Esophagus (tissue), 2 donors: Measurements from ENCODE around the gene DLST. TPM values are rescaled to one million over a fixed set of nuclear protein-coding genes. Genes with fewer than 3 reads are reported as not detected.
"Not testable (repeated sequence)": the region's sequence is repeated elsewhere in the genome, so short reads cannot be mapped to it uniquely, and the experiment has no call there.

ENCODE experiments used
- H3K27ac ChIP-seq, 2 donors: one replicate each; pipeline ENCODE4 v1.5.1; 2013; ENCODE audit warnings: low read depth in 2 of 2, mild to moderate bottlenecking in 2 of 2, inconsistent platforms in 1 of 2, low read length in 1 of 2, moderate library complexity in 1 of 2
- H3K27me3 ChIP-seq, 2 donors: one replicate each; pipeline ENCODE4 v1.6.1; 2013; ENCODE audit warnings: low read length in 2 of 2, control low read depth in 1 of 2, mild to moderate bottlenecking in 1 of 2; ENCODE audit not compliant: insufficient read depth in 2 of 2, control insufficient read depth in 1 of 2
- H3K36me3 ChIP-seq, 2 donors: one replicate each; pipeline ENCODE4 v1.6.1; 2013; ENCODE audit warnings: low read length in 1 of 2; ENCODE audit not compliant: control insufficient read depth in 2 of 2, insufficient read depth in 2 of 2
- H3K4me1 ChIP-seq, 2 donors: one replicate each; pipeline ENCODE4 v1.6.1; 2013; ENCODE audit warnings: low read length in 1 of 2; ENCODE audit not compliant: control insufficient read depth in 2 of 2, insufficient read depth in 2 of 2
- H3K4me3 ChIP-seq, 2 donors: one replicate each; pipeline ENCODE4 v1.5.1; 2013; ENCODE audit warnings: low read length in 2 of 2, mild to moderate bottlenecking in 2 of 2, low read depth in 1 of 2, moderate library complexity in 1 of 2
- H3K9me3 ChIP-seq, 2 donors: one replicate each; pipeline ENCODE4 v1.6.1; 2013; ENCODE audit warnings: mild to moderate bottlenecking in 2 of 2, low read depth in 1 of 2, low read length in 1 of 2, moderate library complexity in 1 of 2; ENCODE audit not compliant: control insufficient read depth in 2 of 2, insufficient read depth in 1 of 2
- WGBS, 2 donors: extraction: QIAGEN DNeasy Blood & Tissue Kit; methylation state at CpG; one replicate each; pipeline ENCODE4 v1.1.7; 2013; 5-methylcytosine and 5-hydroxymethylcytosine counted together
- polyA plus RNA-seq, 2 donors: library from polyadenylated mRNA; stranded (reverse); fragments of 200-250 nt; gene quantifications; one replicate each; pipeline ENCODE4 v1.2.3, GENCODE V29; 2013
- donor health status: healthy with polysubstance abuse.
- donor health status: Bipolar disorder and iron deficiency.

The DLST gene
- polyA plus RNA-seq, 2 donors: 31.0 to 56.5 TPM

DNA sequence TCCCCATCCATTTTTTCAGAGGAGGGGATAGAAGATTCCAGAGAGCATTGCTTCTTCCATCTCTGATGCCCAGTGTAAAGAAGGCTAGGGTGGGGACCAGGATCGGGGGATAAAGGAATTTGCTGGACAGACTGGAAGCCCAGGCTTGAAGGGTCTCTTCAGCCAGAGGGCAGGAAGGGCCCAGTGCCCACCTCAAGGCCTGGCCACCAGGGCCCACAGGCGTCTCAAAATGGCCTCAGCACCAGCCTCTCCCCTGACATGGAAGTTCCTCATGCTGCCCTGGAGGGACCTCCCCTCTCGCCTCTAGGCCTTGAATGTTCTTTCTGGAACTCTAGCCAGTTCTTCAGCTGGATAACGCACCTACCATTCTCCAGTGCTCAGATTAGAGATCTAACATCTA lies 38.6 kb downstream of the DLST start:
- Histone ChIP-seq H3K4me3 (no peak overlapping the region), H3K4me1 (peaks cover 5 to 32% of the 10 kb centered on the region in 2 donors), H3K27ac (no peak overlapping the region), H3K27me3 (no peaks in the 10 kb centered on the region), H3K36me3 (peaks cover 0 to 1% of the 10 kb centered on the region in 2 donors), H3K9me3 (no peaks in the 10 kb centered on the region)
- 85 to 91% methylated on average over 4 of the region's 4 CpGs for WGBS, 2 donors

DNA sequence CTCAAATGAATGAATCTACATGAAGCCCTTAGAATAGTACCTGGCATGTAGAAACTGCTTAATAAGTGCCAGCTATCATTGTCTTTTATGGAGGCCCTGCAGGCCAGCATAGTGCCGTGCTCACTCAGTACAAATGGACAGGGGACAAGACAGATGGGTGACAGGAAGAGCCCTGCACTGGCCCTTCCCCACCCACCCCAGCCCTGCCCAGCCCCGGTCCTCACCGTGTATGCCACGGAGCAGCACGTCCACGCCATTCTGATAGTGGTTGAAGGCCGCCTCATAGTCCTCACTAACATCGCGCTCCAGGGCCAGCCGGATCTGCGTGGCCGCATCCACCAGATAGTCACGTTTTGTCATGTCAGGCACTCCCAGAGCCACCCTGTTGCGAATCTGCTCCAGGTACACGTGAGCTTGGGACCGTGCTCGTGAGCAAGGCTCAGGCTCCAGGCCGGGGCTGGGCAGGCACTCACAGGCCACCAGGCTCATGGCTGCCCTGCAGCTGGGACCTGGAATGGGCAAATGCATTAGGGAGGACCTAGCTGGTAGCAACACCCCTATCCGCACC lies 39.4 kb downstream of the DLST start:
- no peak overlapping the region for H3K4me3 ChIP-seq
- no peaks in the 10 kb centered on the region for H3K9me3 ChIP-seq
- peaks cover 5 to 32% of the 10 kb centered on the region in 2 donors for H3K4me1 ChIP-seq
- H3K27ac ChIP-seq: no peak overlapping the region
- WGBS, 2 donors: 92% methylated on average over 19 of the region's 19 CpGs
- H3K27me3 ChIP-seq: no peaks in the 10 kb centered on the region
- peaks cover 0 to 1% of the 10 kb centered on the region in 2 donors for H3K36me3 ChIP-seq

DNA sequence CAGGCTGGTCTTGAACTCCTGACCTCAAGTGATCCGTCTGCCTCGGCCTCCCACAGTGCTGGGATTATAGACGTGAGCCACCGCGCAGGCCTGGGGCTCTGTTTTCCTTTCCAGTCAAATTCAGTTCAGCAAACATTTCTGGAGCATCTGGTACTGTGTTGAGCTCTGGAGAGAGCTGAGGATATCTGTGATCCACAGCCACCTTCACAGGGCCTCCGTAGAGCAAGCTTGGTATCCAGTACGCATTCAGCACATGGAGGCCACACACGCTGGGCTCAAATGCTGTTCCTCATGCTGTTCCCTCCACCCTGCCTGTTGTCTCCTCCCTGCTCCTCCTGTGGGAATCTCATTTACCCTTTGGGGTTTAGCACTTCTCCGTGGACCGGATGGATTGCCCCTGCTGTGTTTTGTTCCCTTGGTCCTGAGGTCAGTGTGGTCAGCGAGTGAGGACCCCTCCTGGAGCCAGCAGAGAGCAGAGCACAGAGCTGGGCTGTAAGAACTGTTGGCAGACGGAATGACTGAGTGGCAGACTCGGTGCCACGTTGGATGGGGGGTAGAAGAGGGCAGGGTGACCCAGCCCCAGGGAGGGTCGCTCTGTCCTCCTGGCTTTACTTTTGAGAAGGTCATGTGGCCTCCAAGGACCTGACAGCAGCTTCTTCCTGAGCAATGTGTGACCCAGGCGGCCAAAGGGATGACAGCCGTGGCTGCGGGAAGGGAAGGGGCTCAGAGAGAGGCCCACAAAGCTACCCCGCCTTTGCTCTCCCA lies 40.5 kb downstream of the DLST start:
- 77 to 83% methylated on average over 19 of the region's 19 CpGs for WGBS, 2 donors
- H3K4me3 ChIP-seq: peak overlapping the region; percentile 67 to 71
- H3K36me3 ChIP-seq: peaks cover 0 to 1% of the 10 kb centered on the region in 2 donors
- no peaks in the 10 kb centered on the region for H3K27me3 ChIP-seq
- peak overlapping the region in 1 of 2 donors; percentile 44 for H3K27ac ChIP-seq
- H3K9me3 ChIP-seq: no peaks in the 10 kb centered on the region
- peaks cover 2 to 27% of the 10 kb centered on the region in 2 donors for H3K4me1 ChIP-seq

DNA sequence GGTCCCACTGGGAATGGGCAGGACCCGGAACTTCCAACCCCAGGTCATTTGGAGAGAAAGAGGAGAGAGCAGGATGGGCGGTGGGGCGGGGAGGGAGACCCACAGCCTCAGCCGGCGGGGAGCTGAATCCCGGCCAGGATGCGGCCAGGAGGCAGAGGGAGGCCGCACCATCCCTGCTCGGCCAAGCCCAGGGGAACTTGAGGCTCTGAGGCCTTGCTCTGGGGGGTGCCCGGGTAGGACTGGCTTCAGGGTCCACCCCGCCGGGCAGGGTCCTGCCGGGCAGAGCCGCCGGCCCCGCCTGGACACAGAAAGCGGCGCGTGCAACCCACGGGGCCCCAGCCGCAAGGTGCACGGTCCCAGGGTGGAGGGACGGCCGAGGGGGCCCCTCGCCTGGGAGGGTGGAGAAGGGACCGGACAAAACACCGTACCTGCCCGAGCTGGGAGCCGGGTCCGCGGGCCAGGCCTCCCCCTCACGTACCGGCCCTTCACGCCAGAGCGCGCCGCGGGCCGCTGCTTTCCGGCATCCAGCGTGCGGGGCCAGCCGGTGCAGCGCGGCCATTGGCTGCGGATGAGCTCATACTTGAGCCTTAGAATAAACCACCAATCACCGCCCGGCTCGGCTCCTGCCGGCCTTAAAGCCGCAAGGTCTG lies 41.2 kb downstream of the DLST start, which contains the start of gene RPS6KL1:
Gene RPS6KL1, minus strand, starts transcription at position 509 of the 650 bp plus-strand sequence. CDS start 1,719 bp downstream, outside the sequence.
- Histone ChIP-seq H3K4me1 (peaks cover 0 to 20% of the 10 kb centered on the region in 2 donors), H3K36me3 (no peaks in the 10 kb centered on the region), H3K9me3 (no peaks in the 10 kb centered on the region), H3K4me3 (peak within 1 kb of the TSS; percentile 67 to 71), H3K27me3 (no peaks in the 10 kb centered on the region), H3K27ac (peak within 1 kb of the TSS in 1 of 2 donors; percentile 44)
- 8% methylated on average over 38 to 51 of the region's 51 CpGs for WGBS, 2 donors

DNA sequence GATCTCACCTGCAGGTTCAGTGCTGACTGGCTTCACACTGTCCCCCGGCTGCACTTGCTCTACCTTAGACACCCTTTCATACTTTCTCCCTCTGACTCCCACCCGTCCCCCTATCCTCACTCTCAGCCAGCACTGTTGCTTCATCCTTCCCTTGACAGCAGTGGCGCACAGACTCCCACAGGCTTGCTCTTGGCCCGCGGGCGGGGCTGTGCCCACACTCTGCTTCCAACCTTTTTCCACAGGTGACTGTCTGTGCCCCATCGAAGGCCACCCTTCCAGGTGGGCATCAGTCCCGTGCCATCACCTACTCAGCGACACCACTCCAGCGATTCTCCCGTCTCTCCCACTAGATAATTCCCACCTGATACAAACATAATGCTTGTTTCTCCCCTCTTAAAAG lies 42.3 kb downstream of the DLST start:
- Histone ChIP-seq H3K27ac (no peak overlapping the region), H3K4me3 (no peak overlapping the region), H3K9me3 (no peaks in the 10 kb centered on the region), H3K36me3 (no peaks in the 10 kb centered on the region), H3K4me1 (peaks cover 0 to 13% of the 10 kb centered on the region in 2 donors), H3K27me3 (no peaks in the 10 kb centered on the region)
- WGBS, 2 donors: 84 to 89% methylated on average over 11 of the region's 11 CpGs

DNA sequence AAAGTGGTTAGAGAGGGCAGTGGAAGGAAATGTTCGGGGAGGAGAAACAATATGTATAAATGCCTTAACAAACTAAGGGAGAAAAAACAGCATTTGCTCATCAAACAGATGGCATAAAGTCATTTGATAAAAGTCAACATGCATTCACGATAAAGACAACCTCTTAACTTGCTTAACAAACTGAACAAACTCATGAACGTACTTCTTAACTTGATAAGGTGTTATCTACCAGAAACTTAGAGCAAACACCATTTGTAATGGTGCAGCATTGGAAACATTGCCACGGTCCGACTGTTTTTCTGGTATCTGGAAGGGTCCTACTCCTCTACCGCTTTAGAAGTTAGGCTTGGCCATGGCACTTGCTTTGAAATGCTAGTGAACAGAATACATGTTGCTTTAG lies 45.5 kb downstream of the DLST start:
- Histone ChIP-seq H3K4me3 (no peak overlapping the region), H3K4me1 (peaks cover 0 to 2% of the 10 kb centered on the region in 2 donors), H3K9me3 (no peaks in the 10 kb centered on the region), H3K27ac (no peak overlapping the region), H3K36me3 (no peaks in the 10 kb centered on the region), H3K27me3 (no peaks in the 10 kb centered on the region)
- 68 to 85% methylated on average over 6 of the region's 6 CpGs for WGBS, 2 donors

DNA sequence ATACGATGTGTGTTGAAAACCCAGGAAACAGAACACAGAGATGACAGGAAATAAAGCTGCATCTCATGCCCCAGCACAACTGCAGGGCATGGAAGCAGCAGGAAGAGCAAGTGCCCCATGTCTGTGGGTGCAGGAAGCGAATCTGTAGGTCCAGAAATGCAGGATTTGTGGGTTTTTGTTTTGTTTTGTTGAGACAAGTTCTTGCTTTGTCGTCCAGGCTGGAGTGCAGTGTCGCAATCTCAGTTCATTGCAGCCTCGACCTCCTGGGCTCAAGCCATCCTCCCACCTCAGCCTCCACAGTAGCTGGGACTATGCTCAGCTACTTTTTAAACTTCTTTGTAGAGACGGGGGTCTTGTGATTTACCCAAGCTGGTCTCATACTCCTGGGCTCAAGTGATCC lies 47.5 kb downstream of the DLST start:
- Histone ChIP-seq H3K27ac (peak overlapping the region in 1 of 2 donors; percentile 0), H3K27me3 (no peaks in the 10 kb centered on the region), H3K9me3 (no peaks in the 10 kb centered on the region), H3K4me1 (no peaks in the 10 kb centered on the region), H3K36me3 (no peaks in the 10 kb centered on the region), H3K4me3 (no peak overlapping the region)
- 54 to 63% methylated on average over 6 of the region's 6 CpGs for WGBS, 2 donors

DNA sequence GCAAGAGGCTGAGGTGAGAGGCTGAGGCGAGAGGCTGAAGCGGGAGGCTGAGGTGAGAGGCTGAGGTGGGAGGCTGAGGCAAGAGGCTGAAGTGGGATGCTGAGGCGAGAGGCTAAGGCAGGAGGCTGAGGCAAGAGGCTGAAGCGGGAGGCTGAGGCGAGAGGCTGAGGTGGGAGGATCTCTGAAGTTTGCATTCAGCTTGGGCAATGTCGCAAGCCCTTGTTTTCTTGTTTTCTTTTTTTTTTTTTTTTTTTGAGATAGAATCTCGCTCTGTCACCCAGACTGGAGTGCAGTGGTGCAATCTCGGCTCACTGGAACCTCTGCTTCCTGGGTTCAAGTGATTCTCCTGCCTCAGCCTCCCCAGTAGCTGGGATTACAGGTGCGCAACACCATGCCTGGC lies 50.0 kb downstream of the DLST start:
- not testable (repeated sequence) for H3K36me3 ChIP-seq, H3K4me1 ChIP-seq, H3K27me3 ChIP-seq, H3K9me3 ChIP-seq, H3K4me3 ChIP-seq, H3K27ac ChIP-seq
- WGBS, 2 donors: 82 to 88% methylated on average over 9 of the region's 9 CpGs

DNA sequence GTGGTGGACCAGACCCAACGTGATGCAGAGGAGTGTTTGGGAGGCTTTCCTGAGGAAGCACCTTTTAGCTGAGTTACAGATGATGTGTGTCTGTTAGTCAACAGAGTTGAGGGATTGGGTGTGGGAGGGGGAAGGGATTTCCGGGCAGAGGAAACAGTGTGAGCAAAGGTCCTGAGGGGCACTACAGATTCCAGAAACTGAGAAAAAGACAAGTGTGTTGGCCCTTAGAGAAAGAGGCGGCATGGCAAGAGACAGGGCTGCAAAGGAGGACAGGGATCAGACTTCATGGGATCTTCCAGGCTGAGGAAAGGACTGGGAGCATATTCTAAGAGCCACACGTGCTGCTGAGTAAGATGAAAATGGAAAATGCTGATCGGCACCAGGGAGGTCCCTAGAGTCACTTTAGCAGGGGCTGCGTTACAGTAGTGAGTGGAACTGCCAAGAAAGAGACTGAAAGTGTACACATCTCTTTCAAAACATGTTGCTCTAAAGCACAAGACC lies 50.7 kb downstream of the DLST start:
- Histone ChIP-seq H3K36me3 (no peaks in the 10 kb centered on the region), H3K4me1 (no peaks in the 10 kb centered on the region), H3K4me3 (no peak overlapping the region), H3K27me3 (no peaks in the 10 kb centered on the region), H3K27ac (peak overlapping the region in 1 of 2 donors; percentile 24), H3K9me3 (no peaks in the 10 kb centered on the region)
- 36 to 48% methylated on average over 6 of the region's 6 CpGs for WGBS, 2 donors
